HEK293T (cell line): ENCODE data around the gene PITX1.

ENCODE experiments used
- CTCF ChIA-PET: fragments of 350-600 bp; formaldehyde crosslinking; extraction: SDS; loops from one replicate; lab custom pipeline; 2021; ENCODE audit warnings: antibody characterized with exemption, inconsistent platforms; lab: Yijun Ruan, JAX
- POLR2A ChIA-PET: fragments of 350-600 bp; formaldehyde crosslinking; extraction: SDS; loops from one replicate; lab custom pipeline; 2020; ENCODE audit warnings: antibody characterized with exemption, inconsistent platforms; lab: Yijun Ruan, JAX
- DNase-seq: peaks from one replicate; pipeline ENCODE4 v3.0.0; 2012; ENCODE audit warnings: mixed read lengths; ENCODE audit errors: extremely low spot score
- ARNT ChIP-seq: fragments of 450-650 bp; IDR thresholded peaks from 2 replicates; pipeline ENCODE4 v1.6.1; 2017; ENCODE audit warnings: mild to moderate bottlenecking
- BHLHE40 ChIP-seq: fragments of 450-650 bp; IDR thresholded peaks from 2 replicates; pipeline ENCODE4 v1.6.1; 2016; ENCODE audit warnings: mild to moderate bottlenecking, moderate library complexity, borderline replicate concordance
- CTBP1 ChIP-seq: fragments of 450-650 bp; IDR thresholded peaks from 2 replicates; pipeline ENCODE4 v1.6.1; 2016; ENCODE audit warnings: borderline replicate concordance
- ELF4 ChIP-seq: fragments of 450-650 bp; IDR thresholded peaks from 2 replicates; pipeline ENCODE4 v1.6.1; 2017; ENCODE audit warnings: antibody characterized with exemption
- FOXA1 ChIP-seq: fragments of 450-650 bp; IDR thresholded peaks from 2 replicates; pipeline ENCODE4 v1.6.1; 2016; ENCODE audit warnings: mild to moderate bottlenecking
- FOXK2 ChIP-seq: fragments of 450-650 bp; IDR thresholded peaks from 2 replicates; pipeline ENCODE4 v1.6.1; 2016; ENCODE audit warnings: mild to moderate bottlenecking
- FOXM1 ChIP-seq: fragments of 450-650 bp; IDR thresholded peaks from 2 replicates; pipeline ENCODE4 v1.6.1; 2017; ENCODE audit warnings: mild to moderate bottlenecking, borderline replicate concordance
- HDGF ChIP-seq: fragments of 450-650 bp; IDR thresholded peaks from 2 replicates; pipeline ENCODE4 v1.6.1; 2017; ENCODE audit warnings: antibody characterized with exemption, borderline replicate concordance
- L3MBTL2 ChIP-seq: fragments of 450-650 bp; conservative IDR thresholded peaks from 2 replicates; pipeline ENCODE4 v1.6.1; 2016; ENCODE audit warnings: mild to moderate bottlenecking
- LEF1 ChIP-seq: fragments of 450-650 bp; IDR thresholded peaks from 2 replicates; pipeline ENCODE4 v1.6.1; 2017; ENCODE audit warnings: mild to moderate bottlenecking, borderline replicate concordance
- NFRKB ChIP-seq: fragments of 450-650 bp; IDR thresholded peaks from 2 replicates; pipeline ENCODE4 v1.6.1; 2016; ENCODE audit warnings: mild to moderate bottlenecking, moderate library complexity
- SP1 ChIP-seq: fragments of 450-650 bp; IDR thresholded peaks from 2 replicates; pipeline ENCODE4 v1.6.1; 2017
- SUZ12 ChIP-seq: fragments of 450-650 bp; IDR thresholded peaks from 2 replicates; pipeline ENCODE4 v1.6.1; 2016; ENCODE audit warnings: mild to moderate bottlenecking
- TARDBP ChIP-seq: fragments of 450-650 bp; IDR thresholded peaks from 2 replicates; pipeline ENCODE4 v1.6.1; 2016
- ZNF384 ChIP-seq: fragments of 450-650 bp; IDR thresholded peaks from 2 replicates; pipeline ENCODE4 v1.6.1; 2016
- TF ChIP-seq, protein P1 (sequence below): fragments of 450-650 bp; IDR thresholded peaks from 2 replicates; pipeline ENCODE4 v1.6.1; 2016

Gene PITX1

DNA sequence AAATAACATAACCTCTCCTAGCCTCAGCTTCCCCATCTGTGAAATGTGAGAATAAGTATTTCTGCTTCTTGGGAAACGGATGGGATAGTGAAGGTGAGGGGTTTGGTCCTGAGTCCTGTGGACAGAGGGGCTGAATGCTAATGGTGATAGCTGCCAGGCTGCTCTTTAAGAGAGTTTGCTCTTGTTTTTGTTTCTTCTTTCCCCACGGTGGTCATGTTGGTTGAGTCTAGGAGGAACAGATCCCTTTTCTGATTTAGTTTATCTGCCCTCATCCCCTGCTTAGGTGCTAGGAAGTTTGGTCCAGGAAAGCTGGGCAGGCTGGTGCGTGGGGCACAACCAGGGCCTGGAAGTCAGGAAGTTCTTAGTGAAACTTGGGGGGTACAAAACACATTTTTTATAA lies 7.7 kb upstream of the PITX1 start:
- DNase-seq, result no peak
- ChIA-PET CTCF (no interaction called here), POLR2A (no interaction called here)
- TF ChIP-seq L3MBTL2, result no peak
- TF ChIP-seq ARNT, result no peak
- TF ChIP-seq FOXA1, result no peak
- TF ChIP-seq TARDBP, result no peak
- no peak for TF ChIP-seq BHLHE40
- no peak for TF ChIP-seq HDGF
- TF ChIP-seq ZNF384, result no peak
- no peak for TF ChIP-seq ELF4
- no peak for TF ChIP-seq SP1
- TF ChIP-seq NFRKB, result no peak
- no peak for TF ChIP-seq SUZ12
- TF ChIP-seq CTBP1, result no peak
- no peak for TF ChIP-seq LEF1
- TF ChIP-seq FOXK2, result no peak

DNA sequence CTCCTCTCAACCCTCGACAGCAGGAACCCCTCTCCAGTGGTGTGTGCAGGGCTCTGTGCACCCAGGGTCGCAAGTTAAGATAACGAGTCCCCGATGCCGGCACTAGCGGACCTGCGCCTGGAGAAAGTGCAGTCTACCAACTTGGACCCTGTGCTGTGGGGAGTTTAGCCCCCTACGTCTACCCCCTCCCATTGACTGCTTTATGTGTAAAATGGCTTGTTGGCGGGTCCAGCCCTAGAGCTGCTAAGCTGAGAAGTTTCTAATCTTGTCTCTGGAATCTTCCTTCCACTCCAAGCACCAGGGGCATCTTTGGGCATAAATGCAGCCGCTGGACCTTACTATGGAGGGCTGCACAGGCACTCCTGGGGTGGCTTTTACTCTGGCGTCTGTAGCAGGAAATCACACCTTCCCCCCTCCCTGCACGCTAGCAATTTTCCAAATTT lies 7.1 kb upstream of the PITX1 start:
- DNase-seq, result no peak
- ChIA-PET CTCF (no interaction called here), POLR2A (no interaction called here)
- no peak for TF ChIP-seq SUZ12
- no peak for TF ChIP-seq SP1
- TF ChIP-seq FOXK2, result no peak
- TF ChIP-seq NFRKB, result no peak
- TF ChIP-seq, protein P1, sequence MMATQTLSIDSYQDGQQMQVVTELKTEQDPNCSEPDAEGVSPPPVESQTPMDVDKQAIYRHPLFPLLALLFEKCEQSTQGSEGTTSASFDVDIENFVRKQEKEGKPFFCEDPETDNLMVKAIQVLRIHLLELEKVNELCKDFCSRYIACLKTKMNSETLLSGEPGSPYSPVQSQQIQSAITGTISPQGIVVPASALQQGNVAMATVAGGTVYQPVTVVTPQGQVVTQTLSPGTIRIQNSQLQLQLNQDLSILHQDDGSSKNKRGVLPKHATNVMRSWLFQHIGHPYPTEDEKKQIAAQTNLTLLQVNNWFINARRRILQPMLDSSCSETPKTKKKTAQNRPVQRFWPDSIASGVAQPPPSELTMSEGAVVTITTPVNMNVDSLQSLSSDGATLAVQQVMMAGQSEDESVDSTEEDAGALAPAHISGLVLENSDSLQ, result no peak
- TF ChIP-seq BHLHE40, result no peak
- TF ChIP-seq ELF4, result no peak
- TF ChIP-seq HDGF, result no peak
- no peak for TF ChIP-seq LEF1
- no peak for TF ChIP-seq ZNF384
- TF ChIP-seq ARNT, result no peak
- TF ChIP-seq TARDBP, result no peak
- TF ChIP-seq L3MBTL2, result no peak
- no peak for TF ChIP-seq FOXA1
- no peak for TF ChIP-seq CTBP1
- TF ChIP-seq FOXM1, result no peak

DNA sequence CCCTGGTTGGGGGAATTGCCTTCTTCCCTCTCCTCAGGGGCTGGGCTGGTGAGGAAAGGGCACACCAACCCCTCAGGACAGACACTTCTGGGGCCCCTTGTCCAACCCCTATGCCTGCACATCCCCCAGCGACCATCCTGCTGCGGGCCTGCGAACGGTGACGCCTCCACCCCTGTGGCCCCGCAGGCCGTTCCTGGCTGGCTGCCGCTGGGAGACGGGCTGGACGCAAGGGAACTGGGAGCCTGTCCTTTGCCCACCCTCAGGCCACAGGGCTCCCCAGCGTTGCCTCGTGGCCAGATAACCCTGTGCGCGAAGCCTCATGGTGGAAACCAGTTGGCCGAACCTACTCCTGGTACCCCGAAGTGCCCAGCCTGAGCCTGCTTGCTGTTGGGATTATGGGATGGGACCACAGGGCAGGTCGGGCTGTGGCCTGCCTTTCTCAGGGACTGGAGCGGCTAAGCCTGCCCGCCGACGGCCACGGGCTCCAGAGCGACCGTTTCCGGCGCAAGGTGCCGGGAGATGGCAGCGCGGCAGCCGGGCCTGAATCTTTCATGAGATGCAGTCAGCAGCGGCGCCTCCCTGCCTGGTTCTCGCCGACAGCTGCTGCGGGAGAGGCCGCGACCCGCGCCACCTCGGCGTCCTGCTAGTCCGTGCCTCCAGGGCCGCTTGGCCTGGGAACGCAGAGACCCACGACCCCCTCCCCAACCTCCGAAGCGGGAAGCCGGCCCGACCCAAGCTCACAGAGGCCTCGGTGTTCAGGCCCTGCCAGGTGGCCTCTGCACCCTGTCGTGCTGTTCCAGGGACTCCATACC lies 6.5 kb upstream of the PITX1 start:
- ChIA-PET POLR2A (no interaction called here), CTCF (no interaction called here)
- TF ChIP-seq ELF4 (no peak), TARDBP (no peak), NFRKB (no peak), FOXM1 (no peak), LEF1 (no peak), HDGF (no peak), CTBP1 (no peak), ZNF384 (no peak), BHLHE40 (no peak), SP1 (no peak), FOXA1 (no peak), SUZ12 (no peak), L3MBTL2 (no peak), ARNT (no peak), FOXK2 (no peak)
- TF ChIP-seq, protein P1, result no peak
- DNase-seq, result no peak

DNA sequence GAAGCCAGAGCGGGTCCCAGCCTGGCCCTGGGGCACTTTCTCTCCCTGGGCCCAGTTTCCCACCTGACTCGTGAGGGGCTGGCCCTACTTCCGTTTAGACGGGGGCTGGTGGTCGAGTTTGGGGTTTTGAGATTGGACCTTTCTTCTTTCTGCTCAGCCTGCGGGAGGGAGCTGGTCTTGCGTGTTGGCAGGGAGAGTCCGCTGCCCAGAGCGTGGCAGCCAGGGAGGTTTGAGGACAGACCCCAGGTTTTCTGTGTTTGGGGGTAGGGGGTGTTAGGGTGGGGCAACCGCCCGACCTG lies 6.0 kb upstream of the PITX1 start:
- ChIA-PET POLR2A (no interaction called here), CTCF (no interaction called here)
- DNase-seq, result no peak
- no peak for TF ChIP-seq L3MBTL2
- TF ChIP-seq CTBP1, result no peak
- TF ChIP-seq FOXK2, result no peak
- no peak for TF ChIP-seq TARDBP
- no peak for TF ChIP-seq FOXM1
- no peak for TF ChIP-seq FOXA1
- TF ChIP-seq BHLHE40, result no peak
- no peak for TF ChIP-seq SP1
- TF ChIP-seq SUZ12, result no peak

DNA sequence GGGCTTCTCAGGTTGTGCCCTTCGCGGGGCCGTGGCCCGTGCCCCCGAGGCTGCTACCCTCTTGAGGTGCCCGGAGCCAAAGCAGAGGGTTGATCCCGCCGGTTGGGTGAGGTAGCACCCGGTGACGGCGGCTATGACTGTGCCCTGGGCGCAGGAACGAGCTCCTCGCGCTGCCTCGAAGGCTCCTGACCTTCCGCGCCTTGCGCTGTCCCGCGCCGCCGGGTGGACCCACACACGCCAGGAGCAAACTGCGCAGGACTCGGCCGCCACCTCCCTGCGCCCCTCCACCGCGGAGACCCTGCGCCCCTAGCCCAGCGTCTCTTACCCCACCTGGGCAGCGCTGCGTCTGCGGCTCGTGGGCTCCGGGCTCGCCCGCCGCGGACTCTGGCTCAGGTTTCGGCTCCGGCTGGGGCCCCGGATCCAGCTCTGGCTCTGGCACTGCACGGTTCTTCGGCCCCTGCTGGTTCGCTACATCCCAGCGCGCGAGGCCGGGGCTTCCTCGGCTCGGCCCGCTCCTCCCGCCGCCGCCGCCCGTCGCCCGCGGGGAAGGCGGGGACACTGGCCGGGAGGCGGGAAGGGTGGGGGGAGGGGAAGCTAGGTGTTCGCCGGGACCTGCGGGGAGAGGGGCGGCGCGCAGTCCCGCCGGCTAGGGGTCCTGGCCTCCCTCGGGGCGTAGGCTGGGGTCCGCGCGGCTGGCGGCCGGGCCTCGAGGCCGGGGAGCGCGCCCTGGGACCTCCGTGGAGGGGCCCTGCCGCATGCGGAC lies 5.4 kb upstream of the PITX1 start:
- DNase-seq, result no peak
- TF ChIP-seq FOXM1 (no peak), NFRKB (no peak), BHLHE40 (no peak), FOXK2 (no peak), HDGF (no peak), CTBP1 (no peak), LEF1 (no peak), SP1 (no peak), L3MBTL2 (no peak), ELF4 (no peak), ARNT (no peak), SUZ12 (no peak), ZNF384 (no peak), FOXA1 (no peak), TARDBP (no peak)
- TF ChIP-seq, protein P1, result no peak
- CTCF ChIA-PET, result no interaction called here
- POLR2A ChIA-PET, result no interaction called here
